HG02623 (cell line): Measurements from ENCODE around the gene PRAMEF4.
"Not testable (repeated sequence)": the region's sequence is repeated elsewhere in the genome, so short reads cannot be mapped to it uniquely, and the experiment has no call there.

Source experiments
- ATAC-seq: cut with Tn5 transposase; IDR thresholded peaks from one replicate; pipeline ENCODE4 v1.9.1; 2021; ENCODE audit warnings: moderate library complexity; ENCODE audit not compliant: unreplicated experiment

PRAMEF4 gene

GRCh38 chr1:12886101-12886500 lies at the start of gene PRAMEF4:
Gene PRAMEF4, minus strand, starts transcription at chr1:12886201. Its CDS starts 2,807 bp downstream, at chr1:12883394.
- ATAC-seq = not testable (repeated sequence)

GRCh38 chr1:12924368-12924767 lies 38.4 kb upstream of the PRAMEF4 start:
- not testable (repeated sequence) for ATAC-seq

GRCh38 chr1:12921749-12922148 lies 35.7 kb upstream of the PRAMEF4 start:
- ATAC-seq = not testable (repeated sequence)

GRCh38 chr1:12916310-12916709 lies 30.3 kb upstream of the PRAMEF4 start, which contains the start of gene PRAMEF7:
Gene PRAMEF7, plus strand, starts transcription at chr1:12916610. Its CDS starts 1,083 bp downstream, at chr1:12917693.
- ATAC-seq = not testable (repeated sequence)

GRCh38 chr1:12903793-12904572 lies 18.0 kb upstream of the PRAMEF4 start:
- not testable (repeated sequence) for ATAC-seq

GRCh38 chr1:12899186-12899585 lies 13.2 kb upstream of the PRAMEF4 start:
- not testable (repeated sequence) for ATAC-seq

GRCh38 chr1:12898170-12898569 lies 12.2 kb upstream of the PRAMEF4 start, which contains the start of gene PRAMEF10:
Gene PRAMEF10, minus strand, starts transcription at chr1:12898270. Its CDS starts 2,423 bp downstream, at chr1:12895847.
- ATAC-seq = not testable (repeated sequence)

GRCh38 chr1:12878453-12878852 lies 7.5 kb downstream of the PRAMEF4 start:
- ATAC-seq = not testable (repeated sequence)

- not testable (repeated sequence) for ATAC-seq
These were observed 22.7 kb downstream of the PRAMEF4 start for GRCh38 chr1:12863131-12863880.

GRCh38 chr1:12856786-12857185 lies 29.2 kb downstream of the PRAMEF4 start, which contains the start of gene PRAMEF2:
Gene PRAMEF2, plus strand, starts transcription at chr1:12857086. Its CDS starts 1,924 bp downstream, at chr1:12859010.
- not testable (repeated sequence) for ATAC-seq

GRCh38 chr1:12851779-12852178 lies 34.2 kb downstream of the PRAMEF4 start:
- no peak for ATAC-seq

- ATAC-seq = not testable (repeated sequence)
These were observed 37.4 kb downstream of the PRAMEF4 start, which contains the start of gene HNRNPCL1 for GRCh38 chr1:12848620-12849019. Gene HNRNPCL1, minus strand, starts transcription at chr1:12848720. Its CDS starts 431 bp downstream, at chr1:12848289.

GRCh38 chr1:12833251-12833650 lies 52.8 kb downstream of the PRAMEF4 start:
- ATAC-seq = not testable (repeated sequence)

GRCh38 chr1:12831310-12831709 lies 54.7 kb downstream of the PRAMEF4 start, which contains the start of gene PRAMEF11:
Gene PRAMEF11, minus strand, starts transcription at chr1:12831410. Its CDS starts 2,621 bp downstream, at chr1:12828789.
- ATAC-seq = not testable (repeated sequence)
